Fibroblast of lung (primary cell): ENCODE measurements around the gene CDA. TPM values are rescaled to one million over a fixed set of nuclear protein-coding genes. Genes with fewer than 3 reads are reported as not detected.

ENCODE experiments used
- DNase-seq, 2 donors: peaks; one replicate each; pipeline versions ENCODE4 v3.0.0 to v3.0.0-alpha.2; 2010; ENCODE audit warnings: low read depth in 2 of 2
- H2AFZ ChIP-seq: 2 replicates; pipeline ENCODE4 v1.5.1; 2012; ENCODE audit warnings: low read length, control low read depth, inconsistent platforms
- H3K27ac ChIP-seq: 2 replicates; pipeline ENCODE4 v1.5.1; 2011; ENCODE audit warnings: low read length, control low read depth; ENCODE audit not compliant: insufficient read depth
- H3K27me3 ChIP-seq: 2 replicates; pipeline ENCODE4 v1.5.1; 2011; ENCODE audit warnings: mild to moderate bottlenecking, low read length; ENCODE audit not compliant: control insufficient read depth, insufficient read depth
- H3K36me3 ChIP-seq: 2 replicates; pipeline ENCODE4 v1.5.1; 2011; ENCODE audit warnings: low read length; ENCODE audit not compliant: control insufficient read depth, insufficient read depth
- H3K4me1 ChIP-seq: 2 replicates; pipeline ENCODE4 v1.5.1; 2011; ENCODE audit warnings: low read length; ENCODE audit not compliant: control insufficient read depth, insufficient read depth; ENCODE audit errors: extremely low read depth
- H3K4me2 ChIP-seq: 2 replicates; pipeline ENCODE4 v1.5.1; 2011; ENCODE audit warnings: low read length, control low read depth; ENCODE audit not compliant: insufficient read depth; ENCODE audit errors: extremely low read depth
- H3K4me3 ChIP-seq, 4 experiments: fragments of 200-600 bp in 1 of 4; sonication (generic) in 1 of 4; replicated peaks in 1 of 4; 2 replicates each; pipeline ENCODE4 v1.5.1; 2011 to 2016; ENCODE audit warnings: low read length in 4 of 4, low read depth in 3 of 4, mild to moderate bottlenecking in 3 of 4, control low read depth in 2 of 4, inconsistent platforms in 1 of 4, mixed read lengths in 1 of 4; ENCODE audit not compliant: insufficient read depth in 1 of 4; ENCODE audit errors: control extremely low read depth in 1 of 4
- H3K79me2 ChIP-seq: 2 replicates; pipeline ENCODE4 v1.5.1; 2012; ENCODE audit warnings: mild to moderate bottlenecking, low read length, inconsistent platforms; ENCODE audit not compliant: control insufficient read depth, insufficient read depth
- H3K9ac ChIP-seq: 2 replicates; pipeline ENCODE4 v1.5.1; 2011; ENCODE audit warnings: mild to moderate bottlenecking, low read length, control low read depth; ENCODE audit not compliant: insufficient read depth
- H3K9me3 ChIP-seq: 2 replicates; pipeline ENCODE4 v1.5.1; 2012; ENCODE audit warnings: low read depth, low read length; ENCODE audit not compliant: control insufficient read depth, insufficient read depth
- H4K20me1 ChIP-seq: 2 replicates; pipeline ENCODE4 v1.5.1; 2011; ENCODE audit warnings: low read length; ENCODE audit not compliant: control insufficient read depth, insufficient read depth; ENCODE audit errors: extremely low read depth
- EZH2 ChIP-seq: IDR thresholded peaks from 2 replicates; pipeline ENCODE4 v1.5.1; 2012; ENCODE audit warnings: low read length, control low read depth, mild to moderate bottlenecking; ENCODE audit errors: missing control alignments
- polyA plus RNA-seq, 2 donors: library from polyadenylated mRNA; depleted of rRNA in 1 of 2; stranded (reverse) in 1 of 2; unstranded in 1 of 2; fragments of >200 nt; gene quantifications; 2 replicates each; pipeline ENCODE4 v1.2.1, GENCODE V29; 2011 to 2012; ENCODE audit warnings: missing spikeins in 1 of 2
- total RNA-seq: library from RNA; depleted of rRNA; stranded (reverse); fragments of >200 nt; gene quantifications from 2 replicates; pipeline ENCODE4 v1.2.1, GENCODE V29; 2014
- TF ChIP-seq, protein P1 (sequence below), 2 donors: IDR thresholded peaks in 1 of 2; conservative IDR thresholded peaks in 1 of 2; 1 replicate in 1 of 2; 2 replicates in 1 of 2; pipeline ENCODE4 v1.5.1; 2011 to 2012; ENCODE audit warnings: low read length in 2 of 2, control low read depth in 1 of 2, inconsistent platforms in 1 of 2, low read depth in 1 of 2, mild to moderate bottlenecking in 1 of 2

Gene CDA
- total and polyA plus RNA-seq, 2 donors (not counting 1 experiment from before 2014, with no cell fraction given): 0.50 to 4.2 TPM

- Histone ChIP-seq H2AFZ (no peak overlapping the region), H3K4me1 (no peaks in the 10 kb centered on the region), H3K9ac (no peak overlapping the region), H3K4me2 (no peak overlapping the region), H3K9me3 (no peaks in the 10 kb centered on the region), H3K36me3 (no peaks in the 10 kb centered on the region), H3K27me3 (peaks cover 8% of the 10 kb centered on the region), H3K79me2 (no peaks in the 10 kb centered on the region), H4K20me1 (no peaks in the 10 kb centered on the region), H3K4me3 (no peak overlapping the region), H3K27ac (no peak overlapping the region)
- no peak for TF ChIP-seq EZH2
- TF ChIP-seq, protein P1, sequence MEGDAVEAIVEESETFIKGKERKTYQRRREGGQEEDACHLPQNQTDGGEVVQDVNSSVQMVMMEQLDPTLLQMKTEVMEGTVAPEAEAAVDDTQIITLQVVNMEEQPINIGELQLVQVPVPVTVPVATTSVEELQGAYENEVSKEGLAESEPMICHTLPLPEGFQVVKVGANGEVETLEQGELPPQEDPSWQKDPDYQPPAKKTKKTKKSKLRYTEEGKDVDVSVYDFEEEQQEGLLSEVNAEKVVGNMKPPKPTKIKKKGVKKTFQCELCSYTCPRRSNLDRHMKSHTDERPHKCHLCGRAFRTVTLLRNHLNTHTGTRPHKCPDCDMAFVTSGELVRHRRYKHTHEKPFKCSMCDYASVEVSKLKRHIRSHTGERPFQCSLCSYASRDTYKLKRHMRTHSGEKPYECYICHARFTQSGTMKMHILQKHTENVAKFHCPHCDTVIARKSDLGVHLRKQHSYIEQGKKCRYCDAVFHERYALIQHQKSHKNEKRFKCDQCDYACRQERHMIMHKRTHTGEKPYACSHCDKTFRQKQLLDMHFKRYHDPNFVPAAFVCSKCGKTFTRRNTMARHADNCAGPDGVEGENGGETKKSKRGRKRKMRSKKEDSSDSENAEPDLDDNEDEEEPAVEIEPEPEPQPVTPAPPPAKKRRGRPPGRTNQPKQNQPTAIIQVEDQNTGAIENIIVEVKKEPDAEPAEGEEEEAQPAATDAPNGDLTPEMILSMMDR (conservative IDR thresholded peaks at IDR 0.05 in 1 of 2, IDR thresholded peaks at IDR 0.05 in 1 of 2; ENCODE audit: low read depth in 1 of 2, low read length in 2 of 2): no peak
- no peak for DNase-seq
These were observed 17.5 kb upstream of the CDA start for GRCh38 chr1:20571427-20571826.

DNA sequence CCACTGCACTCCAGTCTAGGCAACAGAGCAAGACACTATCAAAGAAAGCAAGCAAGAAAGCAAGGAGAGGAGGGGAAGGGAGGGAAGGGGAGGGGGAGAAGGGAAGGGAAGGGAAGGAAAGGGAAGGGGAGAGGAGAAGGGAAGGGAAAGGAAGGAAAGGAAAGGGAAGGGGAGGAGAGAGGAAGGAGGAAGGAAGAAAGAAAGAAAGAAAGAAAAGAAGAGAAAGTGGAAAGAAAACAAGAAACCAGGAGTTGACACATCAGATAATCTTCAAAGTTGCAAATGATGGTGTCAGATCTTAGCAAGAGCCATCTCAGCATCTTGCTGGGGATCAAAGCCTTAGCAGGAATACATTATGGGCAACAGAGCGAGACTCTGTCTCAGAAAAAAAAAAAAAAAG lies 14.9 kb upstream of the CDA start:
- Histone ChIP-seq H3K36me3 (no peaks in the 10 kb centered on the region), H3K9ac (no peak overlapping the region), H3K27me3 (peaks cover 8% of the 10 kb centered on the region), H3K27ac (no peak overlapping the region), H3K4me2 (no peak overlapping the region), H3K9me3 (no peaks in the 10 kb centered on the region), H3K4me3 (no peak overlapping the region), H3K4me1 (no peaks in the 10 kb centered on the region), H3K79me2 (no peaks in the 10 kb centered on the region), H2AFZ (no peak overlapping the region), H4K20me1 (no peaks in the 10 kb centered on the region)
- DNase-seq: no peak
- no peak for TF ChIP-seq EZH2
- TF ChIP-seq, protein P1 (conservative IDR thresholded peaks at IDR 0.05 in 1 of 2, IDR thresholded peaks at IDR 0.05 in 1 of 2; ENCODE audit: low read depth in 1 of 2, low read length in 2 of 2): no peak

DNA sequence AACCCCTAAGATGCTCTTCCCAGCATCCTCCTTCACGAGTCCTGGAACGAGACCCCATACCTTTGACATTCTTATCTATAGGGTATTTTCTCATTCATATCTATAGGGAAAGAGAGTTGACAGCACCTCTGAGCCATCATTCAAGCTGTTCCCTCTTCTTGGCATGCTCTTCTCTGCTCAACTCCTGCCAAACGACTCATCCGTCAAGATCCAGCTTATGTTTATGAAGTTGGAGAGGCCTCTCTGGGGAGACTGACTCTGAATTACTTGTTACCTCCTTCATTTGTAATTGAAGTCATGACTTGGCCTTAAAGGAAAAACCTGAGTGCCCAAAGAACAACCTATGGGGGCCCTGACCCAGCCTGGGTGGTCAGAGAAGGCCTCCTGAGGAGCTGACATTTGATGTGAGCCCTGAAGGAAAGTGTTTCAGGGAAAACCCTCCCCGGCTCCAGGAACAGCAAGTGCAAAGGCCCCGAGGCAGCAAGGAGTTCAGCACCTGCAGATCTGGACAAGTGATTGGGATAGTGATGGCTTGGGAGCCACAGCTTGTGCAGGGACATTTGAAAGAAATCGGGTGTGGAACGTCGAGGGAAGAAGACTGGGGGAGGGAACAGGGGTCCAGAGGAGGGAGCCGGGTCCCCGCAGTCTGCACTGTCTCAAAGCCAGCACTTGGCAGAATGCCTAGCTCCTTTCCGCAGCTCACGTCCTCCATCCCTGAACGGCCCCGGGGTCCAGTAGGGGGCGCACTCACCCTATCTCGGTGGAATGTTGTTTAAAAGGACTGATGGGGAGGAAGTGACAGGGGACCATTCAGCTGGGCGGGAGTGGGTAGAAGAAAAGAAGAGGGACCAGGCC lies 14.0 kb upstream of the CDA start:
- no peaks in the 10 kb centered on the region for H4K20me1 ChIP-seq
- H3K4me2 ChIP-seq: no peak overlapping the region
- peak; percentile 64 to 76 for DNase-seq
- H3K36me3 ChIP-seq: no peaks in the 10 kb centered on the region
- no peak overlapping the region for H3K27ac ChIP-seq
- TF ChIP-seq, protein P1 (conservative IDR thresholded peaks at IDR 0.05 in 1 of 2, IDR thresholded peaks at IDR 0.05 in 1 of 2; ENCODE audit: low read depth in 1 of 2, low read length in 2 of 2): peak; percentile 75 to 79
- no peak for TF ChIP-seq EZH2
- H3K4me3 ChIP-seq: no peak overlapping the region
- H3K9me3 ChIP-seq: no peaks in the 10 kb centered on the region
- no peaks in the 10 kb centered on the region for H3K79me2 ChIP-seq
- H3K9ac ChIP-seq: no peak overlapping the region
- peaks cover 3% of the 10 kb centered on the region for H3K27me3 ChIP-seq
- peak overlapping the region; percentile 10 for H2AFZ ChIP-seq
- H3K4me1 ChIP-seq: no peaks in the 10 kb centered on the region
